IPS DF 19.7 (cell line): ENCODE measurements around the gene CCR5.
"Not testable (repeated sequence)": the region's sequence is repeated elsewhere in the genome, so short reads cannot be mapped to it uniquely, and the experiment has no call there.

ENCODE experiments used
- DNase-seq: peaks from one replicate; pipeline ENCODE4 v3.0.0-alpha.2; 2013; ENCODE audit warnings: low read depth, low spot score

The CCR5 gene

GRCh38 chr3:46383951-46384330, 13.2 kb downstream of the CCR5 start:
- DNase-seq = no peak

GRCh38 chr3:46386205-46386604, 15.5 kb downstream of the CCR5 start:
- DNase-seq = no peak

- DNase-seq = not testable (repeated sequence)
Observed at GRCh38 chr3:46388847-46389246, 18.1 kb downstream of the CCR5 start.

GRCh38 chr3:46389306-46389705, 18.6 kb downstream of the CCR5 start:
- DNase-seq = no peak

- DNase-seq = not testable (repeated sequence)
Observed at GRCh38 chr3:46391526-46391925, 20.8 kb downstream of the CCR5 start.

- no peak for DNase-seq
Observed at GRCh38 chr3:46393011-46393410, 22.3 kb downstream of the CCR5 start.

- peak; percentile 20 for DNase-seq
Observed at GRCh38 chr3:46393554-46394434, 23.0 kb downstream of the CCR5 start.

- no peak for DNase-seq
Observed at GRCh38 chr3:46395210-46395661, 24.5 kb downstream of the CCR5 start.

- no peak for DNase-seq
Observed at GRCh38 chr3:46395766-46396530, 25.2 kb downstream of the CCR5 start.

- no peak for DNase-seq
Observed at GRCh38 chr3:46397111-46397510, 26.4 kb downstream of the CCR5 start.

- no peak for DNase-seq
Observed at GRCh38 chr3:46398186-46398955, 27.6 kb downstream of the CCR5 start.

GRCh38 chr3:46399098-46399497, 28.4 kb downstream of the CCR5 start:
- DNase-seq = no peak

- DNase-seq = no peak
Observed at GRCh38 chr3:46399557-46399956, 28.8 kb downstream of the CCR5 start.

- DNase-seq = no peak
Observed at GRCh38 chr3:46400000-46400734, 29.4 kb downstream of the CCR5 start.

- DNase-seq = no peak
Observed at GRCh38 chr3:46400846-46401245, 30.1 kb downstream of the CCR5 start.

GRCh38 chr3:46401579-46401978, 30.8 kb downstream of the CCR5 start:
- DNase-seq = no peak

GRCh38 chr3:46402902-46403301, 32.2 kb downstream of the CCR5 start:
- not testable (repeated sequence) for DNase-seq

GRCh38 chr3:46405301-46406019, 34.7 kb downstream of the CCR5 start:
- no peak for DNase-seq

- DNase-seq = no peak
Observed at GRCh38 chr3:46406443-46406787, 35.7 kb downstream of the CCR5 start.

GRCh38 chr3:46406788-46407611, 36.3 kb downstream of the CCR5 start, which contains the start of the genes CCR5AS and CCRL2:
Gene CCR5AS (minus strand): TSS chr3:46407066.
Gene CCRL2 (plus strand): TSS chr3:46407259. CDS start chr3:46408080, 821 bp downstream.
- no peak for DNase-seq
